A673 (cell line): ENCODE data around the gene TRPM4.

ENCODE experiments used
- EZH2 ChIP-seq: fragments of 200-600 bp; sonication (generic); IDR thresholded peaks from 2 replicates; pipeline ENCODE4 v1.6.1; 2017; ENCODE audit warnings: borderline replicate concordance, low read depth, mild to moderate bottlenecking, mixed read lengths, antibody characterized with exemption, low read length; ENCODE audit not compliant: poor library complexity, severe bottlenecking
- TF ChIP-seq, protein P1 (sequence below): fragments of 300-800, 200-600 bp; sonication (generic); conservative IDR thresholded peaks from 2 replicates; pipeline ENCODE4 v1.5.1; 2017; ENCODE audit warnings: low read depth, mild to moderate bottlenecking, antibody characterized with exemption, low read length, moderate library complexity, mixed read lengths

DNA sequence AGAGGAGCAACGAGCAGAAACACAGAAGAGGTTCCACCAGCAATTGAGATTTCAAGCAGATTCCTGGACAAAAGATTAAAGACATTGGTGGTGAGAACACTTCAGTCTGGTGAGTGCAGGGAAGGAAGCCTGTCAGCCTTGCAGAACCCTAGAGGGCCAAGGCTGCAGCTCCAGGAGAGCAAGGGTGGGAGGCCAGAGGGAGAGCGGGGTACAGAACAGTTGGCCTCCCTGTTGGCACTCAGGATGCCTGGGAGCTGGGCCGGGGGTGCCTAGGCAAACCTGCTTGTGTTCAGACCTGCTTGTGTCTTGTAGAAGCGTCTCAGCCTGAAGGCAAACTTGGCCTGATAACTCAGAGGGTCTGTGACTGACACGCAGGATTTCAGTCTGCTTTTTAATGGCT lies 48.5 kb upstream of the TRPM4 start:
- TF ChIP-seq, protein P1, sequence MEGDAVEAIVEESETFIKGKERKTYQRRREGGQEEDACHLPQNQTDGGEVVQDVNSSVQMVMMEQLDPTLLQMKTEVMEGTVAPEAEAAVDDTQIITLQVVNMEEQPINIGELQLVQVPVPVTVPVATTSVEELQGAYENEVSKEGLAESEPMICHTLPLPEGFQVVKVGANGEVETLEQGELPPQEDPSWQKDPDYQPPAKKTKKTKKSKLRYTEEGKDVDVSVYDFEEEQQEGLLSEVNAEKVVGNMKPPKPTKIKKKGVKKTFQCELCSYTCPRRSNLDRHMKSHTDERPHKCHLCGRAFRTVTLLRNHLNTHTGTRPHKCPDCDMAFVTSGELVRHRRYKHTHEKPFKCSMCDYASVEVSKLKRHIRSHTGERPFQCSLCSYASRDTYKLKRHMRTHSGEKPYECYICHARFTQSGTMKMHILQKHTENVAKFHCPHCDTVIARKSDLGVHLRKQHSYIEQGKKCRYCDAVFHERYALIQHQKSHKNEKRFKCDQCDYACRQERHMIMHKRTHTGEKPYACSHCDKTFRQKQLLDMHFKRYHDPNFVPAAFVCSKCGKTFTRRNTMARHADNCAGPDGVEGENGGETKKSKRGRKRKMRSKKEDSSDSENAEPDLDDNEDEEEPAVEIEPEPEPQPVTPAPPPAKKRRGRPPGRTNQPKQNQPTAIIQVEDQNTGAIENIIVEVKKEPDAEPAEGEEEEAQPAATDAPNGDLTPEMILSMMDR = no peak
- no peak for TF ChIP-seq EZH2
